Gastroesophageal sphincter (tissue), 4 donors: Measurements from ENCODE around the gene MEGF6. TPM values are rescaled to one million over a fixed set of nuclear protein-coding genes. Genes with fewer than 3 reads are reported as not detected.

Experiments used
- ATAC-seq: fragments of 150-250 bp; one replicate; pipeline ENCODE4 v1.9.1; 2016; ENCODE audit warnings: mild to moderate bottlenecking, moderate library complexity
- H3K27ac ChIP-seq, 4 donors: fragments of 200-600 bp; sonication (generic) in 3 of 4; 1 replicate in 3 of 4; 2 replicates in 1 of 4; pipeline ENCODE4 v1.5.1; 2016 to 2019
- H3K27me3 ChIP-seq: fragments of 200-600 bp; sonication (generic); one replicate; pipeline ENCODE4 v1.5.1; 2019
- H3K36me3 ChIP-seq, 2 donors: fragments of 200-600 bp; sonication (generic); one replicate each; pipeline ENCODE4 v1.5.1; 2019; ENCODE audit warnings: control low read depth in 1 of 2
- H3K4me1 ChIP-seq, 3 donors: fragments of 200-600 bp; sonication (generic); 1 replicate in 2 of 3; 2 replicates in 1 of 3; pipeline ENCODE4 v1.5.1; 2016 to 2019; ENCODE audit warnings: control low read depth in 2 of 3
- H3K4me3 ChIP-seq, 2 donors: fragments of 200-600 bp; sonication (generic); one replicate each; pipeline ENCODE4 v1.5.1; 2019; ENCODE audit warnings: mild to moderate bottlenecking in 1 of 2, moderate library complexity in 1 of 2
- H3K9me3 ChIP-seq, 3 donors: fragments of 200-600 bp; sonication (generic); one replicate each; pipeline ENCODE4 v1.5.1; 2017 to 2019; ENCODE audit warnings: control low read depth in 2 of 3
- EP300 ChIP-seq: sonication (generic); formaldehyde crosslinking; IDR thresholded peaks from one replicate; pipeline ENCODE4 v1.6.1; 2017; ENCODE audit warnings: antibody characterized with exemption, mild to moderate bottlenecking
- POLR2A ChIP-seq, 2 donors: fragments of 450-650 bp; IDR thresholded peaks; one replicate each; pipeline ENCODE4 v1.6.1; 2017; ENCODE audit warnings: antibody characterized with exemption in 2 of 2, mild to moderate bottlenecking in 2 of 2, moderate library complexity in 1 of 2
- POLR2AphosphoS5 ChIP-seq: sonication (generic); formaldehyde crosslinking; IDR thresholded peaks from one replicate; pipeline ENCODE4 v1.6.1; 2017; ENCODE audit warnings: antibody characterized with exemption
- WGBS, 2 donors: methylation state at CpG; one replicate each; pipeline ENCODE4 v1.1.5; 2018; ENCODE audit warnings: low coverage in 1 of 2; 5-methylcytosine and 5-hydroxymethylcytosine counted together
- total RNA-seq, 4 donors: library from RNA; depleted of rRNA; stranded (reverse); fragments of >200 nt; gene quantifications; one replicate each; pipeline ENCODE4 v1.1.0, GENCODE V29; 2016
- TF ChIP-seq, protein P1 (sequence below), 4 experiments: fragments of 200-600 bp in 2 of 4; fragments of 450-650 bp in 2 of 4; sonication (generic) in 1 of 4; IDR thresholded peaks; one replicate each; pipeline ENCODE4 v1.5.1; 2017 to 2019; ENCODE audit warnings: antibody characterized with exemption in 4 of 4, mild to moderate bottlenecking in 2 of 4, moderate library complexity in 2 of 4

Gene MEGF6
- total RNA-seq, 4 donors from 2014 or later = 4.7 to 15.5 (median 10.8) TPM

DNA sequence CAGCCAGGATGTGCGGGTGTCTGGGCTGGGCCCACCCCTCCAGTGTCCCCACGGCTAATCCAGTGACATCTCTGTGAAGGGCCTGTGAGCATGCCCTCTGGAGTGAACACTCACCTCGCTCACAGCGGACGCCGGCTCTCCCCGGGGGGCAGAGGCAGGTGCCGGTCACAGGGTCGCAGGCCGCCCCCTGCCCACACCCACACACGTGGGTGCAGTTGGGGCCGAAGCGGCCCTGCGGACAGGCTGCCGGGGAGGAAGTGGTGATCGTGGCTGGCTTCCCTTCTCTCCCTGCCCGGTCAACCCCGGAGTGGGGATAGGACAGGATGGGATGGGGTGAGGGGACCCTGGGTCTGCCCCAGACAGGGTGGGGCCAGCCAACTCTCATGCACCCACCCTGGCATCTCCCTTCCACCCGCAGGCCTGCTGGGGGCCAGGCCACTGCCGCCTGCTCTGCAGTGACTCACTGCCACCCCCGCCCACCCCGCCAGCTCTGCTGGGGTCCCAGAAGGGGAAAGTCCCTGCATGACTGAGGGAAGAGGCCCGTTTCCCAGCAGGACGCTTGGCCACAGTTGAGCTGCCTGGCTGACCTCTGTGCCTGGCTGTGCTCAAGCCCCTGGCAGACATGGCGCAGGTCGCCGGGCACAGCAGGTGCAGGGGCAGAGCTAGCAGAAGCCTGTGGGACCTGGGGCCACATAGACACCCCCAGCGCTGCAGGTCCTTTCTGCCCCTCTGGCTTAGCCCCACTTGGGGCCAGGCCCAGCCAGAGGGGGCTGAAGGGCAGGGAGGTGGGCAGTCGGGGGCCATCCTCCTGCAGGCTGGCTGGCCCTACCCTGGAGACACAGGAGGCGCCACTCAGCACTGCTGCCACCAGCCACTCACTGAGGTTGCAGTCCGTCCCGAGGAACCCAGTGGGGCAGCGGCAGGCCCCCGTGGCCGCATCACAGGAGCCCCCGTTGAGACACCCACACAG lies 115.2 kb downstream of the MEGF6 start:
- peaks cover 7% of the 10 kb centered on the region for H3K27me3 ChIP-seq
- WGBS, 2 donors = no CpG with 5 or more reads among the region's 36 CpGs
- peaks cover 0 to 8% (median 3%) of the 10 kb centered on the region in 3 donors for H3K4me1 ChIP-seq
- H3K36me3 ChIP-seq = peaks cover 0 to 24% of the 10 kb centered on the region in 2 donors
- no peak overlapping the region for H3K27ac ChIP-seq
- TF ChIP-seq POLR2A (IDR thresholded peaks at IDR 0.05) (no peak), EP300 (no peak), POLR2AphosphoS5 (no peak)
- TF ChIP-seq, protein P1, sequence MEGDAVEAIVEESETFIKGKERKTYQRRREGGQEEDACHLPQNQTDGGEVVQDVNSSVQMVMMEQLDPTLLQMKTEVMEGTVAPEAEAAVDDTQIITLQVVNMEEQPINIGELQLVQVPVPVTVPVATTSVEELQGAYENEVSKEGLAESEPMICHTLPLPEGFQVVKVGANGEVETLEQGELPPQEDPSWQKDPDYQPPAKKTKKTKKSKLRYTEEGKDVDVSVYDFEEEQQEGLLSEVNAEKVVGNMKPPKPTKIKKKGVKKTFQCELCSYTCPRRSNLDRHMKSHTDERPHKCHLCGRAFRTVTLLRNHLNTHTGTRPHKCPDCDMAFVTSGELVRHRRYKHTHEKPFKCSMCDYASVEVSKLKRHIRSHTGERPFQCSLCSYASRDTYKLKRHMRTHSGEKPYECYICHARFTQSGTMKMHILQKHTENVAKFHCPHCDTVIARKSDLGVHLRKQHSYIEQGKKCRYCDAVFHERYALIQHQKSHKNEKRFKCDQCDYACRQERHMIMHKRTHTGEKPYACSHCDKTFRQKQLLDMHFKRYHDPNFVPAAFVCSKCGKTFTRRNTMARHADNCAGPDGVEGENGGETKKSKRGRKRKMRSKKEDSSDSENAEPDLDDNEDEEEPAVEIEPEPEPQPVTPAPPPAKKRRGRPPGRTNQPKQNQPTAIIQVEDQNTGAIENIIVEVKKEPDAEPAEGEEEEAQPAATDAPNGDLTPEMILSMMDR (IDR thresholded peaks at IDR 0.05) = no peak
- H3K4me3 ChIP-seq = no peak overlapping the region
- ATAC-seq = no peak
- H3K9me3 ChIP-seq = no peaks in the 10 kb centered on the region

DNA sequence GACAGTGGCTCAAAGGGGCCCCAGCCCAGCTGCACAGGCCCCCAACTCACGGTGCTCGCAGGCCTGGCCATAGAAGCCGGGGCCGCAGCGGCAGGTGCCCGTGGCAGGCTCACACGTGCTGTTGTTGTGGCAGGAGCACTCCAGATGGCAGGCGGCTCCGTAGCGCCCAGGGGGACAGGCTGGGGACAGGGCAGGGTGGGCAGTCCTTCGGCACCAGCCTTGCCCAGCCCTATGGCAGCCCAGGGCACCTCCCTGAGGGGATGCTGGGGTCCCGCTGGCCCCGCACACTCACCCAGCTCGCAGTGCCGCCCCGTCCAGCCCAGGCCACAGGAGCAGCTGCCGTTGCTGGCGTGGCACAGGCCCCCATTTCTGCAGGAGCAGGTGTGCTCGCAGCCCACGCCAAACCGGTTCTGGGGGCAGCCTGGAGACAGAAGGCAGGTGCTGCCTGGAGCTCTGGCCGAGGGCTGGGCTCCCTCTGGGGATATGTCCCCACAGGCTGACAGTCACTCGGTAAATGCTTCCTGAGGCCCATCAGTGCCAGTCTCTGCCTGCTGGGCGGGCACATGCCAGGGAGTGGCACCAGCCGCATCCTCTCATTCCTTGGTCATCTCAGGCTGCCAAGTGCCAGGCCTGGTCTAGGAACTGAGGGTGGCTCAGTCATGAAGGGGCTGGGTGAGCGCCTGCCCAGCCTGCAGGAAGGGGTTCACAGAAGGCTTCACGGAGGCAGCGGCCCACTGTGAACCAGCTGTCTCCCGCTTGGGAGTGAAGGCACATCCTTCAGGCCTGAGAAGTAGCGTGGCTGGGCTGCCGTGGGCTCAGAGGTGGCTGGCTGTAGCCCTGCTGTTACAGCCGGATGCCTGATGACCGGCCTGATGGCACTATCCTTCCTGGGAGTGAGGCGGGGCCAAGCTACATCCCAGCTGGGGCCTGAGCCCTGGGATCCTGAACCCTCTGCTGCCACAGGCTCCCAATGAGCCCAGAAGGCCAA lies 116.7 kb downstream of the MEGF6 start:
- H3K27me3 ChIP-seq = peaks cover 19% of the 10 kb centered on the region
- H3K27ac ChIP-seq = no peak overlapping the region
- no peak for ATAC-seq
- H3K9me3 ChIP-seq = no peaks in the 10 kb centered on the region
- no CpG with 5 or more reads among the region's 34 CpGs for WGBS, 2 donors
- peaks cover 0 to 20% of the 10 kb centered on the region in 2 donors for H3K36me3 ChIP-seq
- no peak for TF ChIP-seq EP300
- TF ChIP-seq POLR2A (IDR thresholded peaks at IDR 0.05) = no peak
- TF ChIP-seq POLR2AphosphoS5 = no peak
- TF ChIP-seq, protein P1 (IDR thresholded peaks at IDR 0.05) = no peak
- H3K4me1 ChIP-seq = peaks cover 0 to 10% (median 3%) of the 10 kb centered on the region in 3 donors
- H3K4me3 ChIP-seq = no peak overlapping the region

DNA sequence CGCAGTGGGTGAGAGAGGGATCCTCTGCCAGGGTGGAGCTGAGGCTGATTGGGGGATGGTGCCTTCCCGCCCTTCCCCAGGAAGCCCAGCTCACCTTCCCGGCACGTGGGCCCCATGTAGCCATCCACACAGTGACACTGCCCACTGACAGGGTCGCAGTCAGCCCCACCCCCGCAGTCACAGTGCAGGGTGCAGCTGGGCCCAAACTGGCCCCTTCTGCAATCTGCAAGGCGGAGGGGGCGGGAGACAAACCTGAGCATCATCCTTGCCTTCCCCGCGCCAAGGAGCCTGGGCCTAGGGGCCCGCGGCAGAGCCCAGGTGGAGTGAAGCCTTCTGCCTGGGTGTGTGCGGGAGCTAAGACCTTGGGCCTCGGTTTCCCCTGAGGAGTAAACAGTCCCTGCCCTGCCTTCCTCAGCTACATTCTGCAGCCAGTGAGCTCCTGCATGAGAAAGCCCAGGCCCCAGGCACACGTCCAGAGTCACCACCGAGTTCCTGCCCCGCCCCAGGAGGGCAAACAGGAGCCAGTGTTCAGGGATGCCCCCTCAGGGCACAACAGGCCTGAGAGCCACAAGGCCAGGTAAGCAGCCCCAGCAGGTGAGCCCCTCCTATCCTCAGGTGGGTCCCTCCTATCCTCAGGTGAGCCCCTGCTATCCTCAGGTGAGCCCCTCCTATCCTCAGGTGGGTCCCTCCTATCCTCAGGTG lies 118.6 kb downstream of the MEGF6 start:
- peaks cover 0 to 10% (median 3%) of the 10 kb centered on the region in 3 donors for H3K4me1 ChIP-seq
- peaks cover 19% of the 10 kb centered on the region for H3K27me3 ChIP-seq
- TF ChIP-seq, protein P1 (IDR thresholded peaks at IDR 0.05) = no peak
- TF ChIP-seq POLR2AphosphoS5 (no peak), EP300 (no peak), POLR2A (IDR thresholded peaks at IDR 0.05) (no peak)
- peaks cover 0 to 9% (median 0%) of the 10 kb centered on the region in 3 donors for H3K9me3 ChIP-seq
- ATAC-seq = no peak
- no CpG with 5 or more reads among the region's 17 CpGs for WGBS, 2 donors
- no peak overlapping the region for H3K27ac ChIP-seq
- peaks cover 0 to 16% of the 10 kb centered on the region in 2 donors for H3K36me3 ChIP-seq
- H3K4me3 ChIP-seq = no peak overlapping the region

DNA sequence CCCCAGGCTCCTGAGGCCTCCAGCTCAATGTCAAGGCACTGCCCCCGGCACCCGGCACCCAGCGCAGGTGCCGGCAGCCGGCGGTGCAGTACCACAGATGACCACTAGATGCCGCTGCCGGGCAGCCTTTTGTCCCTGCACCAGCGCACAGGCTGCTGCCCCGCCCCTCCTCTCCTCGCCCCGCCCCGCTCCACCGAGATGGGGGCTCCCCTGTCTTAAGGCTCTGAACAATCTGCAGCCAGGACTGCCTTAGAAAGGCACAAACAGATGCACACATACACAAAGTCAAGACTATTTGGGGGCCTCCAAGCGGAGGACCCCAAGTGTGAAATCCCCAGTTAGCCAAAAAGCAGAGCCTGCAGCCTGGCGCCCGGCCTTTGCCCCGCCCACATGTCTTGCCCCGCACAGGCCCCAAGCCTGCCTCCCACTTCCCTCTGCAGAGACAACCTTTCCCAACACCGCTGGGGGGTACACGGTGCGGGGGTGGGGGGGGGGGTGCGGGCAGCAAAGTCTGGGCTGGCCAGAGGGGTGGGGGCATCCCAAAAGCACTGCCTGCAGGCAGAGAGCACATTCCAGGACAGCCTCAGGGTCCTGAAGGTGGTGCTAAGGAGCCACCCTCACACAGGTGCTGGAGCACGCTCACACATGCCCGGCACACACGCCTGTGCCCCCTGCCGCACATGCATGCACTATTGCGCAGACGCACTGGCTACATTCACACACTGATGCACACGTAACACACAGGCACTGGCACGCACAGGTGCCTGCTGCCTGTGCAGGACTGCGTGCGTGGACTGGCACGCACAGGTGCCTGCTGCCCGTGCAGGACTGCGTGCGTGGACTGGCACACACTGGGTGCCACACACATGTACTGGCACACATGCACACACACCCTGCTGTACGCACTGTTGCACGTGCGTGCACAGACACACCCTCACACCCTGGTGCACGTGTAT lies 119.7 kb downstream of the MEGF6 start:
- peaks cover 0 to 10% (median 3%) of the 10 kb centered on the region in 3 donors for H3K4me1 ChIP-seq
- H3K27me3 ChIP-seq = peaks cover 19% of the 10 kb centered on the region
- TF ChIP-seq, protein P1 (IDR thresholded peaks at IDR 0.05) = peak in 3 of 4 experiments; percentile 95 to 100 (median 98)
- TF ChIP-seq EP300 (no peak), POLR2A (IDR thresholded peaks at IDR 0.05) (no peak), POLR2AphosphoS5 (no peak)
- H3K36me3 ChIP-seq = peaks cover 0 to 16% of the 10 kb centered on the region in 2 donors
- no peak overlapping the region for H3K4me3 ChIP-seq
- H3K27ac ChIP-seq = no peak overlapping the region
- H3K9me3 ChIP-seq = peaks cover 0 to 9% (median 0%) of the 10 kb centered on the region in 3 donors
- ATAC-seq = peak; percentile 77
- WGBS, 2 donors = 73% methylated on average over 7 of the region's 41 CpGs; no CpG with 5 or more reads in 1 of the 2 donors
